ENCODE data around the gene ZC2HC1B.

GRCh38 chr6:143974089-143974488 lies 109.8 kb downstream of the ZC2HC1B start:
- no peak for TF ChIP-seq CTCF (IDR thresholded peaks at IDR 0.05)
- TF ChIP-seq EP300 (IDR thresholded peaks at IDR 0.05), result no peak
